T-helper 2 cell treated with Interferon-gamma antibody and Interleukin-4, amounts not matched to agents 5 μg/mL and 100 μg/mL, for 36 hours (primary cell): ENCODE measurements around the gene EDIL3.

ENCODE experiments used
- DNase-seq: peaks from one replicate; pipeline ENCODE4 v3.0.0; 2021; ENCODE audit warnings: low spot score
- H3K27ac Mint-ChIP-seq: one replicate; pipeline ENCODE4 v1.8.0; 2021; ENCODE audit warnings: mild to moderate bottlenecking, mixed read lengths
- H3K27me3 Mint-ChIP-seq: one replicate; pipeline ENCODE4 v1.8.0; 2021; ENCODE audit warnings: low read depth, mixed read lengths
- H3K36me3 Mint-ChIP-seq: one replicate; pipeline ENCODE4 v1.8.0; 2021; ENCODE audit warnings: low read depth, mixed read lengths
- H3K4me1 Mint-ChIP-seq: one replicate; pipeline ENCODE4 v1.8.0; 2021; ENCODE audit warnings: low read depth, mixed read lengths
- H3K4me3 Mint-ChIP-seq: one replicate; pipeline ENCODE4 v1.8.0; 2022; ENCODE audit warnings: mild to moderate bottlenecking, moderate library complexity, mixed read lengths
- H3K9me3 Mint-ChIP-seq: one replicate; pipeline ENCODE4 v1.8.0; 2021; ENCODE audit warnings: mixed read lengths

The EDIL3 gene

DNA sequence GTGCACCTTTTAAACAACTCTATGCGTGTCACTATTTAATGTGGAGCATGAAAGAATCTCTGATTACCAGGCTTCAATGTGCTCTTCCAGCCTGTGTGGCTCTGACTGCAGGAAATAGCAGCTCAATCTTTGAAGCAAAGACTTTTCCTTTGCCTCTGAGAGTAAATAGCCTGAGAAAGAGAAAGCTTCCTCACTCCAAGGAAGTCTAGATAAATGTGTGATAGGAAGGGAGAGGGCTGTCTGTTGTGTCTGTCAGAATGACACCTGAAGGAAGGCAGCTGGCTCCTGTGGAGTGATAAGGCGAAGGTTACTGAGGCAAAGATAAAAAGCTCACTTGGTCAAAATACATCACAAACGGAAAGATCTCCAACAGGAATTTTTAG lies 458.7 kb downstream of the EDIL3 start:
- Mint-ChIP-seq H3K4me3 (no peak overlapping the region), H3K9me3 (no peaks in the 10 kb centered on the region), H3K36me3 (no peaks in the 10 kb centered on the region), H3K4me1 (no peaks in the 10 kb centered on the region), H3K27ac (no peak overlapping the region), H3K27me3 (no peaks in the 10 kb centered on the region)
- DNase-seq: no peak

GRCh38 chr5:83925321-83925954 lies 459.2 kb downstream of the EDIL3 start:
- Mint-ChIP-seq H3K4me3 (no peak overlapping the region), H3K36me3 (no peaks in the 10 kb centered on the region), H3K27me3 (no peaks in the 10 kb centered on the region), H3K9me3 (no peaks in the 10 kb centered on the region), H3K27ac (no peak overlapping the region), H3K4me1 (no peaks in the 10 kb centered on the region)
- DNase-seq: no peak

GRCh38 chr5:83924891-83925290 lies 459.8 kb downstream of the EDIL3 start:
- Mint-ChIP-seq H3K9me3 (no peaks in the 10 kb centered on the region), H3K4me1 (no peaks in the 10 kb centered on the region), H3K27ac (no peak overlapping the region), H3K4me3 (no peak overlapping the region), H3K27me3 (no peaks in the 10 kb centered on the region), H3K36me3 (no peaks in the 10 kb centered on the region)
- no peak for DNase-seq

- no peak for DNase-seq
- H3K4me3 Mint-ChIP-seq: no peak overlapping the region
Measured at GRCh38 chr5:83924171-83924570, 460.5 kb downstream of the EDIL3 start.

GRCh38 chr5:83922699-83923098 lies 462.0 kb downstream of the EDIL3 start:
- Mint-ChIP-seq H3K27me3 (no peaks in the 10 kb centered on the region), H3K4me3 (no peak overlapping the region), H3K36me3 (no peaks in the 10 kb centered on the region), H3K9me3 (no peaks in the 10 kb centered on the region), H3K4me1 (no peaks in the 10 kb centered on the region), H3K27ac (no peak overlapping the region)
- no peak for DNase-seq

More at GRCh38 chr5:83924171-83924570, 460.5 kb downstream of the EDIL3 start:
- Mint-ChIP-seq H3K27ac (no peak overlapping the region), H3K27me3 (no peaks in the 10 kb centered on the region), H3K36me3 (no peaks in the 10 kb centered on the region), H3K4me1 (no peaks in the 10 kb centered on the region), H3K9me3 (no peaks in the 10 kb centered on the region)

DNA sequence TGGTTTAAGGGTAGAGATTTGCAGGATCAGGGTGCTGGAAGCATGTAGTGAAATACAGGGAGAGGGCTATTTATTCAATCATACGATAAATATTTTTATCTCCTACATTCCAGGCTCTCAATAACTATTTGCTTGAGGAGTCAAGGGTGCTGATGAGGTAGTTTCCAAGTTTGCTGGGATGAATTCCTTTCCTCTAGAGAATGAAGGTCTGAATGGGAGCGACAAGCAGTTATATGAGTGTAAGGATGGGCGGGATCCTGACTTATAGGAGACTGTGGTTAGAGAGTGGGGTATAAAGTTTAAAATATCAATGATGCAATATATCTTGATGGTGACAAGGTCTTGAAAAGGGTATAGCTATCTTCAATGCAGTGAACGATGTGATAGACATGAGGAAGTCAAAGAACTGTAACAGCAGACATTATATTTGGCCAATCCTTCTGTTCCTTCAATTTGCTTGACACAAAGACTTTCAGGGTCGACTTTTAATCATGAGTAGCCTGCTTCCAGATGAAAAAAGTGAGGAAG lies 462.9 kb downstream of the EDIL3 start:
- Mint-ChIP-seq H3K9me3 (no peaks in the 10 kb centered on the region), H3K27ac (no peak overlapping the region), H3K36me3 (no peaks in the 10 kb centered on the region), H3K4me3 (no peak overlapping the region), H3K27me3 (no peaks in the 10 kb centered on the region), H3K4me1 (no peaks in the 10 kb centered on the region)
- no peak for DNase-seq

DNA sequence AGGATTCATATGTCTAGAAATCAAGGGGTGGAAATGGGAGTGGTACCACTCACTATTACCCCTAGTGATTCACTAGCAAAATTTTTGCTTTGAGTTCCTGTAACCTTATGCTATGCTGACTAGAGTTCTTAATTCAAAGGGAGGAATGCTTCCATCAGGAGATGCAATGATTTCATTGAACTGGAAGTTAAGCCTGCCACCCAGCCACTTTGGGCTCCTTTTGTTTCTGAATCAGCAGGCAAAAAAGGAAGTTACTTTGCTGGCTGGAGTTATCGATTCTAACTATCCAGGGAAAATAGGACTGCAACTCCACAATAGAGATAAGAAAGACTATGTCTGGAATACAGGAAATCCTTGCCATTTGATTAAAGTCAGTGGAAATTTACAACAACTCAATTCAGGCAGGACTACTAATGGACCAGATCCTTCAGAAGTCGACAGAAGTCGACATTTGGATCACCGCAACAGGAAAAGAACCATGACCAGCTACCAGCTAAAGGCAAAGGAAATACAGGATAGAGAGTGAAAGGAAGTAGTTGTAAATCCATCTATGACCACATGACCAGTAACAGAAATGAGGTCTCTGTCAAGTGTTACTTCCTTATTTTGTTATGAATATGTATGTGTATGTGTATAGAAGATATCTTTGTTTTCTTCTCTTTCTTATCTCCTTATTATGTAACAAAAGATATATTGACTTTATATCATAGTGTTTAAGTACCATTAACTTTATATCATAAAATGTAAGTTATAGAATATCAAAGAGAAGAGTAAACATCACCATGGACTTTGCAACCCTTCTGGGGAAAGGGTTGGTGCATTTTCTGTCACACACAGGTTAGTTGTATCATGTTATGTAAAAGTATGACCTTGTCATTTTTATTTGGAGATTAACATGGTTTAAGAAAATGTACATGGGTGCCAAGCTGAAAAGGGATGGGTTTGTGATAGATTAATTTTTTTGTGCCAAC lies 465.3 kb downstream of the EDIL3 start:
- no peaks in the 10 kb centered on the region for H3K36me3 Mint-ChIP-seq
- H3K4me3 Mint-ChIP-seq: no peak overlapping the region
- DNase-seq: no peak
- no peak overlapping the region for H3K27ac Mint-ChIP-seq
- H3K4me1 Mint-ChIP-seq: no peaks in the 10 kb centered on the region
- H3K9me3 Mint-ChIP-seq: no peaks in the 10 kb centered on the region
- H3K27me3 Mint-ChIP-seq: no peaks in the 10 kb centered on the region

GRCh38 chr5:83917261-83917908 lies 467.3 kb downstream of the EDIL3 start:
- Mint-ChIP-seq H3K4me1 (no peaks in the 10 kb centered on the region), H3K27me3 (no peaks in the 10 kb centered on the region), H3K4me3 (no peak overlapping the region), H3K27ac (no peak overlapping the region), H3K9me3 (no peaks in the 10 kb centered on the region), H3K36me3 (no peaks in the 10 kb centered on the region)
- no peak for DNase-seq

DNA sequence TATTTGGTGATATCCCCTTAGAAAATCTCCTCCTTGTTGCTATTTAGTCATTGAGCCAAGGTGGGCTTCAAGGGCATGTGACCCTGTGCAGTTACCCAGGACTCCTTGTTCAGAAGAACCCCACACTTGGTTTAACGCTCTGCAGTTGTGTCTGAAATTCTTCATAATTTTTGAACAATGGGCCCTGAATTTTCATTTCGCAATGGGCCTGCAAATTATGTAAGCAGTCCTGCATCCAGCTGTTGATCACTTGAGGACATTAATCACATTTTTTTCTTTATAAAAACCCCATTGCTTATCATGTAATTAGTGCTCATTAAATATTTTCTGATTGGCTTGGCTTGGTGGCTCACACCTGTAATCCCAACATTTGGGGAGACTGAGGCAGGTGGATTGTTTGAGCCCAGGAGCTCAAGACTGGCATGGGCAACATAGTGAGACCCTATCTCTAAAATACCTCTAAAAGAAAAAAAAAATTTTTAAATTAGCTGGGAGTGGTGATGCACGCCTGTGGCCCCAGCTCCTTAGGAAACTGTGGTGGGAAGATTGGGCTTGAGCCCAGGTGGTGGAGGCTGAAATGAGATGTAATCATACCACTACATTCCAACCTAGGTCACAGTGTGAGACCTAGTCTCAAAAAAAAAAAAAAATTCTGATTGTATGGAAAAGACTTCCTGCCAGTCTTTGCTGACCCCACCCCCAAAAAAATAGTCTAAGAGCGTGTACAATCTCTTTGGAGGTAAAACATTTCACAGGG lies 469.8 kb downstream of the EDIL3 start:
- DNase-seq: no peak
- no peak overlapping the region for H3K4me3 Mint-ChIP-seq

DNA sequence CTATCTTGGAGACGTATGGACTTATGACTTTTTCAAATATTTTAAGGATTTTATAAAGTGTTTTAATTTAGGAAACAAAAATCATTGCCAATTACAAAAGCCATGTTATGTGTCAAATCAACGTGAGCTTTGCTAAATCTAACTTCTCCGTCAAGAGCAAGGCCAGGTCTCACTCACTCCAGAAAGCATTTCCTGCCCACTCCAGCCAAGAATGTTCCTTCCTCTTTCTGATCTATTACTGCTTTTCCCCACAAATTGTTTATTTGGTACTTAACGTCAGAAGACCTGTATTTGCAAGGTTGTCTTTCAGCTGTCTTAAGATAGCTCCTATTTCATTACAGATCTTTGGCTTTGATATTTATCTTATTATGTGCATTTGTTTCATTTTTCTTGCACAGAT lies 470.5 kb downstream of the EDIL3 start:
- DNase-seq: no peak
- H3K27ac Mint-ChIP-seq: no peak overlapping the region
- H3K9me3 Mint-ChIP-seq: no peaks in the 10 kb centered on the region
- no peak overlapping the region for H3K4me3 Mint-ChIP-seq
- H3K36me3 Mint-ChIP-seq: no peaks in the 10 kb centered on the region
- H3K27me3 Mint-ChIP-seq: no peaks in the 10 kb centered on the region
- no peaks in the 10 kb centered on the region for H3K4me1 Mint-ChIP-seq

More for the DNA sequence above, 469.8 kb downstream of the EDIL3 start:
- Mint-ChIP-seq H3K27me3 (no peaks in the 10 kb centered on the region), H3K4me1 (no peaks in the 10 kb centered on the region), H3K36me3 (no peaks in the 10 kb centered on the region), H3K9me3 (no peaks in the 10 kb centered on the region), H3K27ac (no peak overlapping the region)

DNA sequence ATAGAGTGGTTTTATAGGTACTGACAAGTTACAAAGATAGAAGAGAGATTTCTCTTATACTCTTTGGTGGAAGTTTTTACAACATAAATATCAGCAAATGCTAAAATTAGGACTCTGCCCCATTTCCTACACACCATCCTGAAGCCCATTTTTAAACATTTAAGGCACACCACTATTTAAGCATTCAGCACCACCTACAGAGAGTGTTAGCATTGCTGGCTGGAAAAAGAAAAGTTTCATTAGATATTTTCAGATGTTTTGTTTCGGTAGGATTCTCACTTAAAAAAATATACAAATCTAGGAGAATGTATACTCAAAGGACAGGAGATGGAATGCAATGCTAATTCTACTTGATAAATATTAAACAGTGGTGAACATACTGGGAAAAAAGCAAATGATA lies 471.1 kb downstream of the EDIL3 start:
- Mint-ChIP-seq H3K4me1 (no peaks in the 10 kb centered on the region), H3K27me3 (no peaks in the 10 kb centered on the region), H3K4me3 (no peak overlapping the region), H3K36me3 (no peaks in the 10 kb centered on the region), H3K27ac (no peak overlapping the region), H3K9me3 (no peaks in the 10 kb centered on the region)
- no peak for DNase-seq

DNA sequence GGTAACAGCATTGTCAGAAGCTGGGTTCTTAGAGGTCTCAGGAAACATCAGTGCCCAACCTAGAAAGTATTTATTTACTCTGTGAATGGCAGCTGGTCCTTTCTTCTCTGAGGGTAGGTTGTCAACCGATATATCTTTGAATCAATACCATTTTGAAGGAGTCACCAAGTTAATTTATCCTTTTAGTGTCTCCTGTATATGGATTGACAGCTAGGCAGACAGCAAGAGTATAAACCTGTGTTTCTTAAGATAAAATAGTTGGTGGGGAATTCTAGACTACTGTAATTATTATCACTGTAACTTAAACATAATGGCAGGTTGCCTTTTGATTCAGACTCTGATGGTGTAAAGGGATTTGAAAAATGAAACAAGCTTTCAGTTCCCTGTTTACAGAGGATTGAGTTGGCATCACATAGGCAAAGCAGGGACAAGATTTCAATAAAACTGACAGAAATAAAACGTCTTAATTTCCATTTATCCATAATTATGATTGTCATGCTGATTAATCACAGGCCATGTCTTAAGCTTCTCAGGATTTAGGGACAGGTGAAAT lies 473.2 kb downstream of the EDIL3 start:
- H3K27ac Mint-ChIP-seq: no peak overlapping the region
- no peaks in the 10 kb centered on the region for H3K27me3 Mint-ChIP-seq
- DNase-seq: no peak
- H3K36me3 Mint-ChIP-seq: no peaks in the 10 kb centered on the region
- no peaks in the 10 kb centered on the region for H3K4me1 Mint-ChIP-seq
- H3K4me3 Mint-ChIP-seq: no peak overlapping the region
- no peaks in the 10 kb centered on the region for H3K9me3 Mint-ChIP-seq

- DNase-seq: no peak
Measured at GRCh38 chr5:83900306-83900705, 484.4 kb downstream of the EDIL3 start.

More at GRCh38 chr5:83900306-83900705, 484.4 kb downstream of the EDIL3 start:
- Mint-ChIP-seq H3K27me3 (no peaks in the 10 kb centered on the region), H3K9me3 (no peaks in the 10 kb centered on the region), H3K4me3 (no peak overlapping the region), H3K27ac (no peak overlapping the region), H3K36me3 (no peaks in the 10 kb centered on the region), H3K4me1 (no peaks in the 10 kb centered on the region)
